ENCODE data around the gene C16orf54.

The C16orf54 gene

DNA sequence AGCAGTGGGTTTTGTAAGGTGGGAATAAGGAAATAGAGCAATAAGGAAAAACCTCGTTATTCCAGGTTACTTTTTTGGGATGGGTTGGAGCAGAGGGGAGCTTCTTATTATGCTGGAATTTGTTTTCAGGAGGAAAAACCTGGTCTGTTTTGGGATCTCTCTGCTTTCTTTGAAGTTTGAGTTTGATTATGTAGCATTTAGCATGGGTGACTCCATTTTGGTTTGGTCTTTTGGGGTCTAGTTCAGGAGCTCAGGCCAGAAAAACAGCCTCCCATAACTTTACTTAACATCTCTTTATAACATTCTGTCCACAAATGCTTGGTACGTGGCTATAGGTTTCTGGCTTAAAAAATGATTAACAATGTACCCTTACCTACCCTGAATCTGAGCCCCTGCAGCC is 23.7 kb upstream of the C16orf54 start:
- DNase-seq: no peak
- no peaks in the 10 kb centered on the region for H3K36me3 ChIP-seq
- no peak overlapping the region for H3K4me3 ChIP-seq
- peaks cover 0 to 14% of the 10 kb centered on the region in 2 donors for H3K27me3 ChIP-seq
- H3K27ac ChIP-seq: no peak overlapping the region
- intact Hi-C loops (cut with DNase I; ENCODE audit: low total_unique reads): no loop called here
- H3K4me1 ChIP-seq: no peaks in the 10 kb centered on the region
- TF ChIP-seq, protein P1, sequence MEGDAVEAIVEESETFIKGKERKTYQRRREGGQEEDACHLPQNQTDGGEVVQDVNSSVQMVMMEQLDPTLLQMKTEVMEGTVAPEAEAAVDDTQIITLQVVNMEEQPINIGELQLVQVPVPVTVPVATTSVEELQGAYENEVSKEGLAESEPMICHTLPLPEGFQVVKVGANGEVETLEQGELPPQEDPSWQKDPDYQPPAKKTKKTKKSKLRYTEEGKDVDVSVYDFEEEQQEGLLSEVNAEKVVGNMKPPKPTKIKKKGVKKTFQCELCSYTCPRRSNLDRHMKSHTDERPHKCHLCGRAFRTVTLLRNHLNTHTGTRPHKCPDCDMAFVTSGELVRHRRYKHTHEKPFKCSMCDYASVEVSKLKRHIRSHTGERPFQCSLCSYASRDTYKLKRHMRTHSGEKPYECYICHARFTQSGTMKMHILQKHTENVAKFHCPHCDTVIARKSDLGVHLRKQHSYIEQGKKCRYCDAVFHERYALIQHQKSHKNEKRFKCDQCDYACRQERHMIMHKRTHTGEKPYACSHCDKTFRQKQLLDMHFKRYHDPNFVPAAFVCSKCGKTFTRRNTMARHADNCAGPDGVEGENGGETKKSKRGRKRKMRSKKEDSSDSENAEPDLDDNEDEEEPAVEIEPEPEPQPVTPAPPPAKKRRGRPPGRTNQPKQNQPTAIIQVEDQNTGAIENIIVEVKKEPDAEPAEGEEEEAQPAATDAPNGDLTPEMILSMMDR (IDR thresholded peaks at IDR 0.05): no peak
- no peaks in the 10 kb centered on the region for H3K9me3 ChIP-seq

DNA sequence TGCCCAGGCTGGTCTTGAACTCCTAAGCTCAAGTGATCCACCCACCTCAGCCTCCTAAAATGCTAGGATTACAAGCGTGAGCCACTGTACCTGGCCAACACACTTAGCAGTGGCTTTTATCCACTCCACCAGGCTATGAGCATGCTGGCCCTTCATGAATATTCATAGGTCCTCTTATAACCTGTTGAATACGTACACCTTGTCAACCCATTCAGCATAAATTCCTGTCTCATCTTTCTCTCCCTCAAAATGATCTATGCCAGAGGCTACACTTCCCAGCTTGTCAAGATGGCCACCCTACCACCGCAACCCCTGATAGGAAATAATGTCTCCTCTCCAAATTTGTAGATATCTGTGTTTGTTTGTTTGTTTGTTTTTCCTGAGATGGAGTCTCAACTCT is 21.3 kb upstream of the C16orf54 start:
- no peak for DNase-seq
- TF ChIP-seq, protein P1 (IDR thresholded peaks at IDR 0.05): no peak
- intact Hi-C loops (cut with DNase I; ENCODE audit: low total_unique reads): no loop called here
- no peaks in the 10 kb centered on the region for H3K36me3 ChIP-seq
- no peaks in the 10 kb centered on the region for H3K9me3 ChIP-seq
- H3K27me3 ChIP-seq: peaks cover 0 to 17% of the 10 kb centered on the region in 2 donors
- H3K27ac ChIP-seq: no peak overlapping the region
- H3K4me3 ChIP-seq: no peak overlapping the region
- H3K4me1 ChIP-seq: no peaks in the 10 kb centered on the region

DNA sequence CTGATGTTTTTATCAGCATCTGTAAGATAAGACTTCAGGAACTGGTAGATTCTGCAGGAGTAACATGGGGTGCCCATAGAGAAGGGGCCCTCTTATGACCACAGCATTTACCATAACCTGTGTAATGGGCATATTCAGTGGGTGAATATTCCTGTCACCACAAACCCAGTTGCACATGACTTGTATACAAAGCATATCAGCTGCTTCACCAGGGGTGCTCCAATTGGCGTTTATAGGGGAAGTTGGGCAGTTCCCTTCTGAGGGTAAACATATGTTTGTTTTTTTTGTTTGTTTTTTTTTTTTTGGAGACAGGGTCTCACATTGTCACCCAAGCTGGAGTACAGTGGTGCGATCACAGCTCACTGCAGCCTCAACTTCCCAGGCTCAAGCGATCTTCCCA is 20.8 kb upstream of the C16orf54 start:
- Histone ChIP-seq H3K36me3 (no peaks in the 10 kb centered on the region), H3K27ac (no peak overlapping the region), H3K27me3 (peaks cover 0 to 17% of the 10 kb centered on the region in 2 donors), H3K9me3 (no peaks in the 10 kb centered on the region), H3K4me1 (no peaks in the 10 kb centered on the region), H3K4me3 (no peak overlapping the region)
- intact Hi-C loops (cut with DNase I; ENCODE audit: low total_unique reads): no loop called here
- DNase-seq: no peak
- TF ChIP-seq, protein P1 (IDR thresholded peaks at IDR 0.05): no peak

DNA sequence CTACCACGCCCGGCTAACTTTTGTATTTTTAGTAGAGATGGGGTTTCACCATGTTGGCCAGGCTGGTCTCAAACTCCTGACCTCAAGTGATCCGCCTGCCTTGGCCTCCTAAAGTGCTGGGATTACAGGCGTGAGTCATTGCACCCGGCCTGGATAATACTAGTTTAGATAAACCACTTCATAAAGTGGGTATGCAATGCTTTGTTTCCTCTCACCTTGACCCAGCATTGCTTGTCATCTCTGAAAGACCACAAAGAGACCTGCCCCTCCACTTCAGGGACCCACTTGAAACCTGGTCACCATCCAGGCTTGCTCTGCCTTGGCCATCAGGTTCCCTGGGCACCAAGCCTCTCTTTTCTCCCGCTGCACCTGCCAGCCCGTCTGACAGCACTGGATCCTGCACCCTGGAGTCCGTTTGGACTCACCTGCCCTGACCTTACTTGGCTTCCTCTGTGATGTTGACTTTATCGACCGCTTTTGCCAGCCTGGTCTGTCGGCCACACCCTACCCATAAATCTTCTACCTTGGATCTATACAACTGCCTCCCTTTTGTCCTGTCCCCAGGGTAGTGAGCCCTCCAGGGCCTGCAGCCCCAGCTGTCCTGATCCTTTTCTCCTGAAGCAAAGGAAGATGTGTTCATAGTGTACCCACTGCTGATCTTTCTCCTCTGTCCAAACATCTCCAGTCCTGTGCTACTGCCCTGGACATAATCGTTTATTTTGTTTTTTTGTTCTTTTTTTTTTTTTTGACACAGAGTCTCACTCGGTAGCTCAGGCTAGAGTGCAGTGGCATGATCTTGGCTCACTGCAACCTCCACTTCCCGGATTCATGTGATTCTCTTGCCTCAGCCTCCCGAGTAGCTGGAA is 19.6 kb upstream of the C16orf54 start:
- H3K9me3 ChIP-seq: no peaks in the 10 kb centered on the region
- DNase-seq: no peak
- H3K4me3 ChIP-seq: no peak overlapping the region
- TF ChIP-seq, protein P1 (IDR thresholded peaks at IDR 0.05): no peak
- intact Hi-C loops (cut with DNase I; ENCODE audit: low total_unique reads): no loop called here
- no peak overlapping the region for H3K27ac ChIP-seq
- no peaks in the 10 kb centered on the region for H3K36me3 ChIP-seq
- H3K4me1 ChIP-seq: no peaks in the 10 kb centered on the region
- peaks cover 0 to 17% of the 10 kb centered on the region in 2 donors for H3K27me3 ChIP-seq

DNA sequence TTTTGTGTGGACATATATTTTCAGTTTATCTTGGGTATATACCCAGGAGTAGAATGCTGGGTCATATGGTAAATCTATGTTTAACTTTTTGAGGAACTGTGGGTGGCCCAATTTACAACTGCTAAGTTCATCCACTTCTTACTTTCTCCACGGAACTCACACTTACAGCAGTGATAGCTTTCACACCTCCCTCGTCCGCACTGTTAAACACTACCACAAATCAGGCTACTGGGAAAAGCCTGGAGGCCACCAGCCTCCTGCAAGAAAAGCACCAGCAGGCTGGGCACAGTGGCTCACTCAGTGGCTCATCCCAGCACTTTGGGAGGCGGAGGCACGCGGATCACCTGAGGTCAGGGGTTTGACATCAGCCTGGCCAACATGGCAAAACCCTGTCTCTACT is 17.5 kb upstream of the C16orf54 start:
- Histone ChIP-seq H3K4me1 (no peaks in the 10 kb centered on the region), H3K36me3 (no peaks in the 10 kb centered on the region), H3K27me3 (peaks cover 0 to 13% of the 10 kb centered on the region in 2 donors), H3K27ac (no peak overlapping the region), H3K9me3 (no peaks in the 10 kb centered on the region), H3K4me3 (no peak overlapping the region)
- intact Hi-C loops (cut with DNase I; ENCODE audit: low total_unique reads): no loop called here
- TF ChIP-seq, protein P1 (IDR thresholded peaks at IDR 0.05): no peak
- no peak for DNase-seq
